Suppressor macrophage (primary cell): ENCODE data around the gene KRTAP6-1.

Source experiments
- DNase-seq, 4 experiments: peaks; one replicate each; pipeline ENCODE4 v3.0.0-alpha.2; 2020 to 2022
- total RNA-seq, 17 experiments: gene quantifications; one replicate each; lab custom pipeline; 2026; ENCODE audit warnings: mixed read lengths in 6 of 17, inconsistent platforms in 3 of 17; lab: John Stamatoyannopoulos, UW

The KRTAP6-1 gene, protein sequence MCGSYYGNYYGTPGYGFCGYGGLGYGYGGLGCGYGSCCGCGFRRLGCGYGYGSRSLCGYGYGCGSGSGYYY
- total RNA-seq, result 0 to 0.22 (median 0) reads per million in 17 experiments

GRCh38 chr21:30613836-30614235 is at the start of gene KRTAP6-1:
KRTAP6-1 (minus strand) TSS chr21:30613930; CDS start chr21:30613904, 26 bp downstream.
- no peak for DNase-seq

DNA sequence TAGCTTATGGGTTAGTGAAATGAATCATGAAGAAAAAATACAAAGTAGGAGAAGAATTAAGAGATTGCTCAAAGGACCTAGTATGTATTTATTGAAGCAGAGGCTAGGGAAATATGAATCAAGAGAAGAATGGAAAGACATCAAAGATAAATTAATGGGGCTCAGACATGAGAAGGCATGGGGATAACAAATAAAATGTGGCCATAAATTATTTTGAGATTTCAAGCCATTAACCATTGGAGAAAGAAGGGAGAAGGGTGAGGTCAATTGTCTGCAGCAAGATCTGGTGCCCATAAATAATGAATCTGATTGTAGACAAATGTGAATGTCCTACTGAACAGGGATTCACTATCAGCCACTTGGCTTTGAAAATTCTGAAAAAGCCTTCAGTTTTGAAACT is 39.2 kb upstream of the KRTAP6-1 start:
- no peak for DNase-seq

- no peak for DNase-seq
Observed at GRCh38 chr21:30646904-30647414, 33.2 kb upstream of the KRTAP6-1 start.

GRCh38 chr21:30642564-30642963 is 28.8 kb upstream of the KRTAP6-1 start, which contains the start of gene KRTAP20-3:
KRTAP20-3 (plus strand) TSS chr21:30642864.
- no peak for DNase-seq

DNA sequence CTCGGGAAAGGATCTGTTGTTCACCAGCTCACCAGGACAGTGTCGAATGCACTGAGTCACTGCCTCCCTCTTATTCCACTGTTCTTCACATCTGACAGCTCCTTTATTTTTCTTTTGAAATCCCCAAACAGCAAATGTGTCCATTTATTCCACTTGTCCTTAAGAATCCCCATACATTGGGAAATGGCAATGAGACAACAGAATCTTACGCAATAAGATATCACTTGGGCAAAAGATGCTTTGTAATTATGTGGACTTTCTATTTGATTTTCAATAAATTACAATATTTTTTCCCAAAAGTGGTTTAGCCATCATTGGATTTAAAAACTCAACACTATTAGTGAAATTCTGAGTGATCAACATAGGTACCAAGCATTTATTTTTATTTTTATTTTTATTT is 25.0 kb upstream of the KRTAP6-1 start:
- no peak for DNase-seq

DNA sequence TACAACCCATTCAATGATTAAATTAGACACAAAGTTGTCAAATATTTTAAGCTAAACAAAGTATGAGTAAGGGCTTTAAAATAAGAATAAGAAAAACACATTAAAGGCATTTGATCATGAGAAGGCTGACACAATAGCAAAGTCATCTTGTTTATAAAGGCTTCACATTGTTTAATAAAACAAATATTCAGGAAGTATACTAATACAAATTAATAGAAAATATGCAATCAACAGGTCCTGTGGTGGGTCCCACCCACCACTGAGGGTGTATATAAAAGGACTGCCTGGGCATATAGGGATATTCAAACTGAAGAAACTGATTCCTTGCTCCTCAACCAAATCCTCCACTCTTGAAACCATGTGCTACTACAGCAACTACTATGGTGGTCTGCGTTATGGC is 21.2 kb upstream of the KRTAP6-1 start, which contains the start of gene KRTAP20-2:
KRTAP20-2 (plus strand) TSS at position 301 of the 400 bp plus-strand sequence; CDS start at position 359, 58 bp downstream.
- no peak for DNase-seq

DNA sequence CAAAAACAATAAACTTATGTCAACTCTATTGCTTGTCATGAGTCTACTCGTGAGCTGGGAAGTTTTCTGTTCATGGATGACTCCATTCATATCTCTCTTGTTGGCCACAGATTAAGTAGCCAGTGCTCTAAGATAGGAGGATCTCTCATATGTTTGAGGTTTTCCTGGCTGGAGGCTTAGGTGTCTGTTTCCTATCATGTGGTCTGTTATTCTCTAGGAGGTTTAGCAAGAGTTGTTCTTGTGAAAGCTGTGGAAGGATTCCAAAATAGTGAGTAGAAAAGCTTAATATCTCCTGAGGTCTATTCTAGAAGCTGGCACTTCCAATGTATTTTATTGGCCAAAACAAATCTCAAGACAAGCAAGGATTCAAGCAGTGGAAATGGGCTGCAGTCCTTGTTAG is 15.5 kb upstream of the KRTAP6-1 start:
- DNase-seq, result no peak

DNA sequence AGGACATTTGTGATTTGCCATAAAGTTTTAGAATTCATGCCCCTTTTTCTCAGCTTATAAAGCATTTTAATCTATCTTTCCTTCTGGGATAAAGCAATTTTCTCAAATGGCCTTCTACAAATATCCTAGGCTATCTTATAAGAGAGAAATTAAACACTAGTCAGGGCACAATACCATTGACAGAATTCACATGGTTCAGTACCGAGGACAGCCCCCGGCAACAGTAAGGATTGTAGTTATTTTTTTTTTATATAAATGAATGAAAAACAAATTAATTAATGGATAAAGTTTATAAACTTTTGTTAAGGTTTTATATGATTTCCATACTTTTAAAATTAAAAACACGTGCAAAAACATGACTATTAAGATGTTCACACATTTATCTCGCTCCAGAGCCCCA is 14.4 kb upstream of the KRTAP6-1 start:
- DNase-seq, result no peak

DNA sequence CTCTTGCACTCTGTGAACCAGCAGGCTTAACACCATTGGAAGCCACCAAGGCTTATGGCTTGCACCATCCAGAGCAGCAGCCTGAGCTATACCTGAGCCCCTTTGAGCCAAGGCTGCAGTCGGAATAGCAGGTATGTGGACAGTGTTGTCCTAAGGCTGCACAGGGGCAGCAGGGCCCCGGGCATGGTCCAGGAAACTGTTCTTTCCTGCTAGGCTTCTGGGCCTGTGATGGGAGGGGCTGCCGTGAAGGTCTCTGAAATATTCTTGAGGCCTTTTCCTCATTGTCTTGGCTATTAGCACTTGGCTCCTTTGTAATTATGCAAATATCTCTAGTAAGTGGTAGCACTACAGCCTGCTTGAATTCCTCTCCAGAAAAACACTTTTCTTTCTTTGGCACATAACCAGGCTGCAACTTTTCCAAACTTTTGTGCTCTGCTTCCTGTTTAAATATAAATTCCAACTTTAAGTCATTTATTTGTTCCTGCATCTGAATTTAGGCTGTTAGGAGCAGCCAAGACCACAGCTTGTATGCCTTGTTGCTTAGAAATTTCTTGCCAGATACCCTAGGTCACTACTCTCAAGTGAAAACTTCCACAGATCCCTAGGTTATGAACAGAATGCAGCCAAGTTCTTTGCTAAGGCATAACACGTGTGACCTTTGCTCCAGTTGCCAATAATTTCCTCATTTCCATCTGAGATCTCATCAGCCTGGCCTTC is 11.9 kb upstream of the KRTAP6-1 start:
- no peak for DNase-seq

DNA sequence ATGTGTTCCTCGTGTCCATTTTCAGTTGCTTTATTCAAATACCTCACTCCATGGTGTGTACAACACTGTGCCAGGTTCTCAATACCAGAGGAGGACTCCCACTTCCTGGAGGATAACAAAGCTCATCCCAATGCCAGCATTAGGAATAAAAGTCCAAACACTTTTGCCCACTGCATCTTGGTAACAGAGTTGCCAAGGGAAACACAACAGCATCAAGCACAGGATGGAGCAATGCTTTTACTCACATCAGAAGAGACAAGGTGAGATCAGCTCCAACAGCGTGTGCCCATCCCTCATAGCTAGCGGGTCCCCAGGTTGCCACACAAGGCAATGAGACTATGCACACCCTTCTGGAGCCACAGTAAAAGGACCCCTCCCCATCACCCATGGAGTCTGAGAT is 9.6 kb upstream of the KRTAP6-1 start:
- no peak for DNase-seq

GRCh38 chr21:30620522-30620921 is 6.8 kb upstream of the KRTAP6-1 start, which contains the start of gene KRTAP20-4:
KRTAP20-4 (plus strand) TSS chr21:30620627.
- no peak for DNase-seq

GRCh38 chr21:30620080-30620479 is 6.3 kb upstream of the KRTAP6-1 start:
- no peak for DNase-seq

- no peak for DNase-seq
Observed at GRCh38 chr21:30616125-30616524, 2.4 kb upstream of the KRTAP6-1 start, which contains the start of gene KRTAP20-1. KRTAP20-1 (plus strand) TSS chr21:30616425; CDS start chr21:30616455, 30 bp downstream.

DNA sequence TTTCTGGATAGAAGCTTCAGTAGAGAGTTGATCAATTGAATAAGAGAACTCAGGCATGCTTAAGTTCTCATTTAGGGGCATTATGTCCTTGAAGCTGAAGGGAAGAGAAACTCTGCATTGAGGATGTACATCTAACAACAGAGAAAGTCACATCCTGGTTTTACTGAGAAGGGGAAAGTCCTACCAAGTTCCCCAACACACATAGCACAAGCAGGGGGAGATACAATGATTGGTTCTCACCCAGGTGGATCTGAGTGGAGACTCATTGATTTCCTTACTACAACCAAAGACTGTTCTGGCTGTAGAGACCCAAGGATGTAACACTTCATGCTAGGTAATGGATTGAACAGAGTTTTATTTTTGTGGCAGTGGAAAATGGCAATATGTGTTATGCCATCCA is 1.5 kb upstream of the KRTAP6-1 start:
- DNase-seq, result no peak

DNA sequence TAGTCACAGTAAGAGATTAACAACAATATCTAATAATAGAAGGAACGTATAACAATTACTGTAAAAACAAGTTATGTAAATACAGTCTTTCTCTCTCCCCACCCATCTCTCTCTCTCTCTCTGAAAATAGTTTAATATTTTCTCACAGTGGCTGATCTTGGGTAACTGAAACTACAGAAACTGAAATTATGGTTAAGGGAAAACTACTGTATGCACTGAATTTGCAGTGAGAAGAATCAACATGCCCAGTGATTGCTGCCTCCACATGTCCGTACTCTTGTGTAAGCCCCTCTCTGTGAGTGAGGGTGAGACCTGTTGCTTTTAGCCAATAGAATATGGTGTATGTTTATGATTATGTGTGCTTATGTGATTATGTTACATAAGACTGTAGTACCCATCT is 1.6 kb downstream of the KRTAP6-1 start:
- DNase-seq, result no peak

- DNase-seq, result no peak
Observed at GRCh38 chr21:30605968-30606367, 7.8 kb downstream of the KRTAP6-1 start.

DNA sequence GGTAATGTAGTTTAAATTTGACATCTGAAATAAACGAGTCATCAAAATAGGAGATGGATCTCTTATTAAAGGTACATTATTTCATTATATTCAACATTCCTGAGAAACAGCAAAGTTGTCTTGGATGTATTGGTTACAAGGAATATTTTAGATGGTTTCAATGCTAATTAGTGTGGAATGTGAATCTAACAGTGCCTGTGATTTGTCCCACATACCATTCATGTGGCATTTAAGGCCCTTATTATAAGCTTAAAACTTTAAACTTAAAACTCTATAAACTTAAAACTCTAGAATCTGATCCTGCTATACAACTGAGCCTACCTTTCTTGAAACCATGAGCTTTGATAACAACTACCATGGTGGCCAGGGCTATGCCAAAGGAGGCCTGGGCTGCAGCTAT is 12.9 kb downstream of the KRTAP6-1 start, which contains the start of gene KRTAP22-1:
KRTAP22-1 (plus strand) TSS at position 301 of the 400 bp plus-strand sequence.
- DNase-seq, result no peak

DNA sequence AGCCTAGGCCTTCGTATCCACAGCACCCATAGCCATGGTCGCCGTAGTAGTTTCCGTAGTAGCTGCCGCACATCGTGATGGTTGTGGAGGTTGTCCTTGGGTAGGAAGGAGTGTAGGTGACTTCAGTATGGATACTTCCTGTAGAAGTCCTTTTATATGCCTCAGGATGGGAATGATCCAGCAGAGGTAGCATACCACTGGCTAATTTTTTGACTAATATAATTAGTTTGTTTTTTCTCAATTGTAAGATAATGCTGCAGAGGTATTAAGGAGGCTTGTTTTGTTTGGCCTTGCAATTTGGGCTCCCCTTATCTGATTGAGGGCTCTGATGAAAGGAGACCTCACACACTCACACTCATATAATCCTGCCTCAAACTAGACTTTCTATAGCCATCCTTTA is 14.9 kb downstream of the KRTAP6-1 start, which contains the start of gene KRTAP6-2:
KRTAP6-2 (minus strand) TSS at position 101 of the 400 bp plus-strand sequence; CDS start at position 73, 28 bp downstream.
- no peak for DNase-seq

- no peak for DNase-seq
Observed at GRCh38 chr21:30592140-30592539, 21.6 kb downstream of the KRTAP6-1 start, which contains the start of gene KRTAP6-3. KRTAP6-3 (plus strand) TSS chr21:30592440; CDS start chr21:30592446, 6 bp downstream.

- no peak for DNase-seq
Observed at GRCh38 chr21:30590297-30590696, 23.4 kb downstream of the KRTAP6-1 start, which contains the start of gene KRTAP22-2. KRTAP22-2 (minus strand) TSS chr21:30590397.

DNA sequence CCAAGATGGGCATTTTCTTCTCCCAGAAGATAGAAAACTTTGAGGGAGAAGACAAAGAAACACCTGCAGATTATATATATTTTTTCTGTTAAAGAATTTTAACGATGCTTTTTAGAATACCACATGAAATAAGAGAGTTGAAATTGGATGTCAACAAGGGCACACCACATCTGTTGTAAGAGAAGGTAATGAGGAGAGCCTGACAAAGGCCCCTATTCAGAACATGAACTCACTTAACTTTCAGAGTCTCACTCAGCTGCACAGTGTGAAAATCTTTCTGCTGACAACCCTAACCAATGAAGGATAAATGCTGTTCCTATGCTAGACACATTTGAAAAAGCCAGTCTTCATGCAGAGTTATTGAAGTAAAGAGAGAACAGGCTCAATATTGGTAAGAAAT is 30.9 kb downstream of the KRTAP6-1 start:
- DNase-seq, result no peak

DNA sequence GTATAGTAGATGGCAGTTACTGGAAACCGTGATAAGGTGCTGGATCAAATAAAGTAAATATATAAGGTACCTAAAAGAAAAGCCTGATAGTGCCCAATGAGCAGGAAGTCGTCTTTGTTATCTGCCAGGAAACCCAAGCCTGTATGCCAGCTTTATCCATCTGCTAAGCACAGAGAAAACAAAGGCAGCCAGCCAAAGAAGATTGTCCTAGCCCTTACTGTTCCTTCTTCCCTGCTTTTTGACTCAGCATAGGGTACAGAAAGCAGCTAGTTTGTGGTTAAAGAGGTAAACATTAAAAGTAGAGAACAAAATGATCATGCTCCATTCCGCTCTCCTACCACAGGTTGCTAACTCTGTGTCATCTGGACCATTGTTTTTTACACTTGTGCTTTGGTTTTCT is 33.6 kb downstream of the KRTAP6-1 start:
- DNase-seq, result no peak

GRCh38 chr21:30579346-30579745 is 34.4 kb downstream of the KRTAP6-1 start:
- DNase-seq, result no peak
